Measurements from ENCODE around the gene HSD3B7. TPM values are rescaled to one million over a fixed set of nuclear protein-coding genes. Genes with fewer than 3 reads are reported as not detected.

HSD3B7 gene
- total RNA-seq, 1 experiment from 2014 or later = 5.4 TPM

DNA sequence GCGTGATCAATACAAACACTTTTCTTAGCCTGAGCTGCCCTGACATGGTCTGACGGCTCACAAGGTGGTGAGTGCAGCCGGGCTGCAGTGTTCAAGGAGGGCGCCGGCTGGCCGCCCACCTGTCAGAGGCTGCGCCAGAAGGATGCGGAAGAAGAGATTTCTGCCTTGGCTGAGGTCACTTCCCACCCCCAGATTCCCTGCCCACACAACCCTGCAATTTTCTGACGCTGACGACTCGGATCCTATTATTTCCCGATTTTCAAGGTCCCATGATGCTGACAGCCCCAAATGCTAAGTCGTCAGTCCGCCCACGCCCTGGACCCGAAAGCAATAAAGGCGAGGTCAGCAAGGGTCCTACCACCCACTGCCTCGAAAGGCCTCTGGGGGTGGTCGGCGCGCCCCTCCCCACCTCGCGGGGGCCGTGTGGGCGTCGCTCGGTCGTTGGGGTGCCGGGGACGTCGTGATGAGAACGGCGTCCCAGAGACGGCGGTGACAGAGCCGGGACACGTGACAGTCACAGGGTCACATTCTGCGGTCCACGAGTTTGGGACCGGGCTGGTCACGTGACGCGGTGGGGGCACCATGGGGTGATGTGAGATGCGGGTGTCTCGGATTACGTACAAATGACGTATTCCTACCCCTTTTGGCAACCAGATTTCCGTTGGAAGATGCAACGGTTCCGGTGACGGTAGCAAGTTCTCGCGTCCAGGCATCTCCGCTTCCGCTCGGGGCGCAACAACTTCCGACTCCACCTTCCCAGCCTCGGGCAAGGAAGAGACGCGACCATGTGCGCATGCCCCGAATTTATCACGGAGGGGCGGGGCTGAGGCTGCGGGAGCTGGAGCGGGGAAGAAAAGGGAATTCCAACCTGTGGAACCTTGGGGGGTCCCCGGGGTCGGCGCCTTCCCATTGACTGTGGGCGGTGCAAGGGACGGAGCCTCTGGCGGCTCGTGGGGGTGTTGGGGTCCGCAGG, 48.0 kb downstream of the HSD3B7 start, which contains the start of gene STX4:
TSS of gene STX4 (plus strand) at position 823 of the 973 bp plus-strand sequence. CDS start 248 bp downstream, outside the sequence.
- Histone ChIP-seq H3K36me3 (ENCODE audit: control insufficient read depth, insufficient read depth, low read length) (no peaks in the 10 kb centered on the region), H3K9me3 (ENCODE audit: control insufficient read depth, insufficient read depth, low read depth, low read length) (no peaks in the 10 kb centered on the region), H3K27me3 (ENCODE audit: control insufficient read depth, insufficient read depth, low read length) (no peaks in the 10 kb centered on the region), H3K27ac (ENCODE audit: low read length) (peak within 1 kb of the TSS; percentile 94), H3K4me3 (ENCODE audit: low read depth in 2 of 2, low read length in 2 of 2) (peak within 1 kb of the TSS; percentile 85 to 98), H3K4me1 (ENCODE audit: control insufficient read depth, insufficient read depth, low read length) (peaks cover 7% of the 10 kb centered on the region; the same call in 1 of the 2 replicates)
- intact Hi-C loops (cut with micrococcal nuclease; ENCODE audit: unreplicated experiment) = loop anchor here (10.0 kb wide), 1 partner anchor 62 kb away; the partner anchor contains the start of gene VKORC1
- ChIA-PET POLR2A (no interaction called here), CTCF (no interaction called here)
- ATAC-seq = peak; percentile 89
- in situ Hi-C loops (cut with HindIII; ENCODE audit: low pct_unique_long_range_greater_than_20kb, low sequenced_read_pairs) = no loop called here
- TF ChIP-seq TCF7L2 (IDR thresholded peaks at IDR 0.05; ENCODE audit: low read depth, low read length) = no peak
- TF ChIP-seq SIN3A (IDR thresholded peaks at IDR 0.05; ENCODE audit: borderline replicate concordance, insufficient read depth, low read depth, low read length) = 0 out of 2 replicates have a peak, but pooled peaks have one; percentile 49
- TF ChIP-seq, protein P1, sequence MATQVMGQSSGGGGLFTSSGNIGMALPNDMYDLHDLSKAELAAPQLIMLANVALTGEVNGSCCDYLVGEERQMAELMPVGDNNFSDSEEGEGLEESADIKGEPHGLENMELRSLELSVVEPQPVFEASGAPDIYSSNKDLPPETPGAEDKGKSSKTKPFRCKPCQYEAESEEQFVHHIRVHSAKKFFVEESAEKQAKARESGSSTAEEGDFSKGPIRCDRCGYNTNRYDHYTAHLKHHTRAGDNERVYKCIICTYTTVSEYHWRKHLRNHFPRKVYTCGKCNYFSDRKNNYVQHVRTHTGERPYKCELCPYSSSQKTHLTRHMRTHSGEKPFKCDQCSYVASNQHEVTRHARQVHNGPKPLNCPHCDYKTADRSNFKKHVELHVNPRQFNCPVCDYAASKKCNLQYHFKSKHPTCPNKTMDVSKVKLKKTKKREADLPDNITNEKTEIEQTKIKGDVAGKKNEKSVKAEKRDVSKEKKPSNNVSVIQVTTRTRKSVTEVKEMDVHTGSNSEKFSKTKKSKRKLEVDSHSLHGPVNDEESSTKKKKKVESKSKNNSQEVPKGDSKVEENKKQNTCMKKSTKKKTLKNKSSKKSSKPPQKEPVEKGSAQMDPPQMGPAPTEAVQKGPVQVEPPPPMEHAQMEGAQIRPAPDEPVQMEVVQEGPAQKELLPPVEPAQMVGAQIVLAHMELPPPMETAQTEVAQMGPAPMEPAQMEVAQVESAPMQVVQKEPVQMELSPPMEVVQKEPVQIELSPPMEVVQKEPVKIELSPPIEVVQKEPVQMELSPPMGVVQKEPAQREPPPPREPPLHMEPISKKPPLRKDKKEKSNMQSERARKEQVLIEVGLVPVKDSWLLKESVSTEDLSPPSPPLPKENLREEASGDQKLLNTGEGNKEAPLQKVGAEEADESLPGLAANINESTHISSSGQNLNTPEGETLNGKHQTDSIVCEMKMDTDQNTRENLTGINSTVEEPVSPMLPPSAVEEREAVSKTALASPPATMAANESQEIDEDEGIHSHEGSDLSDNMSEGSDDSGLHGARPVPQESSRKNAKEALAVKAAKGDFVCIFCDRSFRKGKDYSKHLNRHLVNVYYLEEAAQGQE (IDR thresholded peaks at IDR 0.05; ENCODE audit: insufficient read depth in 1 of 2, low read depth in 2 of 2, low read length in 1 of 2) = no peak
- TF ChIP-seq, protein P2, sequence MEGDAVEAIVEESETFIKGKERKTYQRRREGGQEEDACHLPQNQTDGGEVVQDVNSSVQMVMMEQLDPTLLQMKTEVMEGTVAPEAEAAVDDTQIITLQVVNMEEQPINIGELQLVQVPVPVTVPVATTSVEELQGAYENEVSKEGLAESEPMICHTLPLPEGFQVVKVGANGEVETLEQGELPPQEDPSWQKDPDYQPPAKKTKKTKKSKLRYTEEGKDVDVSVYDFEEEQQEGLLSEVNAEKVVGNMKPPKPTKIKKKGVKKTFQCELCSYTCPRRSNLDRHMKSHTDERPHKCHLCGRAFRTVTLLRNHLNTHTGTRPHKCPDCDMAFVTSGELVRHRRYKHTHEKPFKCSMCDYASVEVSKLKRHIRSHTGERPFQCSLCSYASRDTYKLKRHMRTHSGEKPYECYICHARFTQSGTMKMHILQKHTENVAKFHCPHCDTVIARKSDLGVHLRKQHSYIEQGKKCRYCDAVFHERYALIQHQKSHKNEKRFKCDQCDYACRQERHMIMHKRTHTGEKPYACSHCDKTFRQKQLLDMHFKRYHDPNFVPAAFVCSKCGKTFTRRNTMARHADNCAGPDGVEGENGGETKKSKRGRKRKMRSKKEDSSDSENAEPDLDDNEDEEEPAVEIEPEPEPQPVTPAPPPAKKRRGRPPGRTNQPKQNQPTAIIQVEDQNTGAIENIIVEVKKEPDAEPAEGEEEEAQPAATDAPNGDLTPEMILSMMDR (IDR thresholded peaks at IDR 0.05) = no peak
- TF ChIP-seq POLR2AphosphoS5 (IDR thresholded peaks at IDR 0.05; ENCODE audit: low read depth, low read length) = peak; percentile 58; the same call in 1 of the 2 replicates
- peak; percentile 96 for DNase-seq (ENCODE audit: low read depth, low spot score)
- BruUV-seq (replicated peaks) = TSS peak; percentile 90

DNA sequence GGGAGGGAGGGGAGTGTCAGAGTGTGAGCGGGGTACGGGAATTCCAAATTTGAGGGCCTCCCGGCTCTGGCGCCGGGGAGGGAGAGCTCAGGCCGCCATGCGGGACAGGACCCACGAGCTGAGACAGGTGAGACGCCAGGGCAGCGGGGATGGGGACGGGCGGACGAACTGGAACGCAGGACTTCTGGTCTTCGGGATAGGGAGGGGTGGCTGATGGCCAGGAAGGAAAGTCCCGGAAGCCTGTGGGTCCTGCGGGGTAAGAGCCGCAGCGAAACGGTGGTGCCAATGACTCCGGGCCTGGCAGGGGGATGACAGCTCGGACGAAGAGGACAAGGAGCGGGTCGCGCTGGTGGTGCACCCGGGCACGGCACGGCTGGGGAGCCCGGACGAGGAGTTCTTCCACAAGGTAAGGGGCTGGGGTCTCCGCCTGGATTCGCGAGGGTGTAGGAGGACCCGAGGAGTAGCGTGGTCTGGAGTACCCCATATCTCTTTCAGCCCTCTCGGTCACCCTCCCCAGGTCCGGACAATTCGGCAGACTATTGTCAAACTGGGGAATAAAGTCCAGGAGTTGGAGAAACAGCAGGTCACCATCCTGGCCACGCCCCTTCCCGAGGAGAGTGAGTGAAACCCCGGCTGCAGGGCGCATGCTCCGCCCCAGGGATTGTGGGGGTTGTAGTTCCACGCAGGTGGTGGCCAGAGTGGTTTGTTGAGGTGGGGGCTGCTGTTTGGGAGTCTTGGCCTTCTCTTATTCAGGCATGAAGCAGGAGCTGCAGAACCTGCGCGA, 48.9 kb downstream of the HSD3B7 start:
- ATAC-seq = peak; percentile 85
- intact Hi-C loops (cut with micrococcal nuclease; ENCODE audit: unreplicated experiment) (loop anchor here (10.0 kb wide), 1 partner anchor 61 kb away; the partner anchor contains the start of gene VKORC1), in situ Hi-C loops (cut with HindIII; ENCODE audit: low pct_unique_long_range_greater_than_20kb, low sequenced_read_pairs) (no loop called here)
- peaks cover 7% of the 10 kb centered on the region; the same call in 1 of the 2 replicates for H3K4me1 ChIP-seq (ENCODE audit: control insufficient read depth, insufficient read depth, low read length)
- CTCF ChIA-PET = no interaction called here
- H3K36me3 ChIP-seq (ENCODE audit: control insufficient read depth, insufficient read depth, low read length) = no peaks in the 10 kb centered on the region
- peak; percentile 59 for DNase-seq (ENCODE audit: low read depth, low spot score)
- H3K27ac ChIP-seq (ENCODE audit: low read length) = peak overlapping the region; percentile 94
- TF ChIP-seq, protein P1 (IDR thresholded peaks at IDR 0.05; ENCODE audit: insufficient read depth in 1 of 2, low read depth in 2 of 2, low read length in 1 of 2) = no peak
- TF ChIP-seq SIN3A (IDR thresholded peaks at IDR 0.05; ENCODE audit: borderline replicate concordance, insufficient read depth, low read depth, low read length) = no peak
- no peak for TF ChIP-seq TCF7L2 (IDR thresholded peaks at IDR 0.05; ENCODE audit: low read depth, low read length)
- TF ChIP-seq, protein P2 (IDR thresholded peaks at IDR 0.05) = no peak
- TF ChIP-seq POLR2AphosphoS5 (IDR thresholded peaks at IDR 0.05; ENCODE audit: low read depth, low read length) = no peak; the same call in 1 of the 2 replicates
- peak overlapping the region; percentile 85 to 98 for H3K4me3 ChIP-seq (ENCODE audit: low read depth in 2 of 2, low read length in 2 of 2)
- TSS peak; percentile 96 for BruUV-seq (replicated peaks)
- no peaks in the 10 kb centered on the region for H3K27me3 ChIP-seq (ENCODE audit: control insufficient read depth, insufficient read depth, low read length)
- H3K9me3 ChIP-seq (ENCODE audit: control insufficient read depth, insufficient read depth, low read depth, low read length) = no peaks in the 10 kb centered on the region
- POLR2A ChIA-PET = no interaction called here
